ENCODE data around the gene CTDSPL.
A peak's percentile ranks its signal among the peaks of the same experiment; 100 is the strongest.
"Not testable (repeated sequence)": the region's sequence is repeated elsewhere in the genome, so short reads cannot be mapped to it uniquely, and the experiment has no call there.

Gene CTDSPL

GRCh38 chr3:37861620-37862041 lies at the start of gene CTDSPL:
Gene CTDSPL, plus strand, starts transcription at chr3:37861880. Its CDS starts 320 bp downstream, at chr3:37862200.
- peak in 1 of 2 experiments; percentile 19 for DNase-seq

GRCh38 chr3:37812499-37812896 lies 49.2 kb upstream of the CTDSPL start:
- DNase-seq = no peak

GRCh38 chr3:37813403-37813802 lies 48.3 kb upstream of the CTDSPL start:
- no peak for DNase-seq

GRCh38 chr3:37814547-37814946 lies 47.1 kb upstream of the CTDSPL start:
- DNase-seq = no peak

- not testable (repeated sequence) for DNase-seq
Measured at GRCh38 chr3:37815156-37815555, 46.5 kb upstream of the CTDSPL start.

GRCh38 chr3:37816271-37816670 lies 45.4 kb upstream of the CTDSPL start:
- no peak for DNase-seq

GRCh38 chr3:37819591-37819990 lies 42.1 kb upstream of the CTDSPL start:
- no peak for DNase-seq

GRCh38 chr3:37820286-37820685 lies 41.4 kb upstream of the CTDSPL start:
- no peak for DNase-seq

GRCh38 chr3:37823189-37823588 lies 38.5 kb upstream of the CTDSPL start:
- no peak for DNase-seq

- DNase-seq = no peak
Measured at GRCh38 chr3:37824090-37824953, 37.4 kb upstream of the CTDSPL start.

GRCh38 chr3:37824954-37825328 lies 36.7 kb upstream of the CTDSPL start:
- no peak for DNase-seq

- DNase-seq = no peak
Measured at GRCh38 chr3:37825744-37826400, 35.8 kb upstream of the CTDSPL start.

- DNase-seq = no peak
Measured at GRCh38 chr3:37826502-37826901, 35.2 kb upstream of the CTDSPL start.

- DNase-seq = no peak
Measured at GRCh38 chr3:37826933-37827332, 34.7 kb upstream of the CTDSPL start.

- no peak for DNase-seq
Measured at GRCh38 chr3:37832480-37832879, 29.2 kb upstream of the CTDSPL start.

GRCh38 chr3:37833302-37834186 lies 28.1 kb upstream of the CTDSPL start:
- no peak for DNase-seq

GRCh38 chr3:37836589-37836988 lies 25.1 kb upstream of the CTDSPL start:
- no peak for DNase-seq

GRCh38 chr3:37847689-37848088 lies 14.0 kb upstream of the CTDSPL start:
- DNase-seq = no peak

- DNase-seq = no peak
Measured at GRCh38 chr3:37849146-37849923, 12.3 kb upstream of the CTDSPL start.

GRCh38 chr3:37852097-37852496 lies 9.6 kb upstream of the CTDSPL start:
- no peak for DNase-seq

- DNase-seq = no peak
Measured at GRCh38 chr3:37852771-37853170, 8.9 kb upstream of the CTDSPL start.

- DNase-seq = no peak
Measured at GRCh38 chr3:37853691-37854413, 7.8 kb upstream of the CTDSPL start.
